Measurements from ENCODE around the gene ACTG1.

ACTG1 gene

GRCh38 chr17:81512562-81513371, at the start of gene ACTG1:
TSS of gene ACTG1 (minus strand) at chr17:81512799. CDS start at chr17:81512354, 445 bp downstream.
- DNase-seq, result peak; percentile 92

- DNase-seq, result no peak
These were observed 48.9 kb upstream of the ACTG1 start for GRCh38 chr17:81561494-81561885.

GRCh38 chr17:81558941-81559806, 46.6 kb upstream of the ACTG1 start:
- no peak for DNase-seq

GRCh38 chr17:81558115-81558468, 45.5 kb upstream of the ACTG1 start:
- no peak for DNase-seq

- no peak for DNase-seq
These were observed 44.9 kb upstream of the ACTG1 start for GRCh38 chr17:81557276-81558114.

GRCh38 chr17:81556863-81557262, 44.3 kb upstream of the ACTG1 start:
- DNase-seq, result no peak

- no peak for DNase-seq
These were observed 43.6 kb upstream of the ACTG1 start for GRCh38 chr17:81556175-81556691.

GRCh38 chr17:81553616-81554181, 41.1 kb upstream of the ACTG1 start:
- no peak for DNase-seq

- peak; percentile 73 for DNase-seq
These were observed 40.5 kb upstream of the ACTG1 start for GRCh38 chr17:81553018-81553615.

- peak; percentile 79 for DNase-seq
These were observed 39.8 kb upstream of the ACTG1 start, which contains the start of gene FAAP100 for GRCh38 chr17:81552244-81553017. TSS of gene FAAP100 (minus strand) at chr17:81552353. CDS start at chr17:81552330, 23 bp downstream.

- no peak for DNase-seq
These were observed 39.1 kb upstream of the ACTG1 start for GRCh38 chr17:81551458-81552243.

GRCh38 chr17:81550830-81551457, 38.3 kb upstream of the ACTG1 start:
- no peak for DNase-seq

GRCh38 chr17:81550285-81550684, 37.7 kb upstream of the ACTG1 start:
- DNase-seq, result no peak

- DNase-seq, result no peak
These were observed 37.2 kb upstream of the ACTG1 start for GRCh38 chr17:81549826-81550225.

GRCh38 chr17:81549031-81549557, 36.5 kb upstream of the ACTG1 start:
- no peak for DNase-seq

- DNase-seq, result no peak
These were observed 35.0 kb upstream of the ACTG1 start for GRCh38 chr17:81547614-81547982.

GRCh38 chr17:81546906-81547613, 34.5 kb upstream of the ACTG1 start:
- DNase-seq, result no peak

- no peak for DNase-seq
These were observed 32.8 kb upstream of the ACTG1 start for GRCh38 chr17:81545160-81545949.

All from activated CD8-positive, alpha-beta memory T cell treated with anti-CD3 and anti-CD28 coated beads, Interleukin-2, amount 50 U/mL, for 4 hours (primary cell).